NAMALWA (cell line): Measurements from ENCODE around the gene BICDL2.

Experiments used
- DNase-seq: peaks from one replicate; pipeline ENCODE4 v3.0.0-alpha.2; 2015; ENCODE audit warnings: low spot score

Gene BICDL2

GRCh38 chr16:3010510-3010909, 26.2 kb downstream of the BICDL2 start:
- no peak for DNase-seq

GRCh38 chr16:3009568-3010390, 27.0 kb downstream of the BICDL2 start:
- no peak for DNase-seq

DNA sequence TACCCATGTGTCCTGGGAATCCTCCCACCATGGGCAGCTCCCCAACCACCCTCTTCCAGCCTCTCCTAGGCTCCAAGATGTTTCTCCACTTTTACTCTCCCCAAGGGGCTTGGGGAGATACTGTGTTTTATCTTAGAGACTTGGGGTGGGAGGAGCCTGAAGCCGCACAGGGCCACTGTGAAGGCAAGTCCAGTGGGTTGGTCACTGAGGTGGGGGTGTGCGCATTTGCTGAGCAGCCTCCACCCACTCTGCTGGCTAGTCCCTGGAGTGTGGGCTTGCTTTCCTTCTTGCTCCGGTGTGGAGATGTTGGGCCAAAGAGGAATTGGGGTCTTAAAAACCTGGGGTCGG, 28.1 kb downstream of the BICDL2 start:
- no peak for DNase-seq

GRCh38 chr16:3007957-3008689, 28.6 kb downstream of the BICDL2 start:
- DNase-seq = no peak

DNA sequence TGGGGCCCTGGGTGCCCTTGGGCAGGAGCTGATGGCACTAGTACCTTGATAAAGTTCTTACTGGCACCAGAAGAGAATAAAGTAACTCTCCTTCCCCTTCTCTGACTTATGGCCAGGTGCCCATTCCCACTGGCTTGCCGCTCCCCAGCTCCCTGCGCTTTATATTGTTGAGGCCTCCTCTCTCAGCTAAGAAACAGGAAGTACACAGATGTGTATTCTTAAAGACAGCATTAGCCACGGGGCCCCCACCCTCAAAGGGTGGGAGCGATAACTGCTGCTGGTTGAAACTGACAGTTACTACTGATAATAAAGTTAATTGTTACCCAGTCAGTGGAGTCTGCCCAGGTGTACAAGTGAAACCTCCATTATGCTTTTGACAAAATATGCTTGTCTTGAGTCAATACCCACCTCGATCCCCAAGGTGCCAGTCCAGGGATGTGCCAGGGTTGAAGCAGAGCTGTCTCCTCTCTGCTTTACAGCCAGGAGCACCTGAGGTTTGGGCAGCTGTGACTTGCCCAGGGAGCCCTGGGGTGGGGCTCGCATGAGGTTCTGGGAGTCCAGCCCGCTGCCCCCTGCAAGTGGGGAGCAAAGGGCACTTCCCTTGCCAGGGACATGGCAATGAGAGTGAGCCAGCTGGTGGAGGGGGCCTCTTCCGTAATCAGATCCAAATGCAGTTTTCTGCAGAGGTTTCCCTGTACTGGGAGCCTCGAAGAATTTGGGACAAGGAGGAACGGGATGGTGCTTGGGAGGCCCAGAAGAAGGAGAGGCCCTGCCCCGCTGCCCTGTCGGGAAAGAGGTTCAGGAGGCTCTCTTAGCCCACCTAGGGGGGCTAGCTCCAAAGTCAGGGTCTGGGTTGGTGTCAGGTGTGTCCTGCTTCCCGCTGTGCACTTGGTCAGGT, 29.4 kb downstream of the BICDL2 start:
- DNase-seq = no peak

DNA sequence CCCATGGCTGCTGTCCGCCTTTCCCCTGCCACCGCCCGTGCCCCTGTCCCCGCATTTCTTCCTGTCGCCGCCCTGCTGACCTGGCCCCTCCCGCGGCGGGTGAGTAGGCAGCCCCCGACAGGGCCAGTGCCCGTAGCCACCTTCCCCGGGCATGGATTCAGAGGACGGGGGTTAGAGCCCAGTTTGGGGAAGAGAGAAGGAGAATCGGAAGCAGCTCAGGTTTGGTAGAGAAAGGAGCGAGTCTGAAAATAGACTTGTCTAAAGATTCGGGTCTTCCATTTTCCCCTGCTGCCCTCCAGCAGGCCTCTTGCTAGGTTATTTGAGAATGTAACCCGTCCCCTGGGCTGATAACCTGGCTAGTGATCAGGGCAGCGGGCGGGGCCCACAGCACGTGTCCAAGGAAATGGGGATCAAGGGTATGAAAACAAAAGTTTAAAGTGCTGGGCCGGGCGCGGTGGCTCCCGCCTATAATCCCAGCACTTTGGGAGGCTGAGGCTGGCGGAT, 31.9 kb downstream of the BICDL2 start:
- no peak for DNase-seq

DNA sequence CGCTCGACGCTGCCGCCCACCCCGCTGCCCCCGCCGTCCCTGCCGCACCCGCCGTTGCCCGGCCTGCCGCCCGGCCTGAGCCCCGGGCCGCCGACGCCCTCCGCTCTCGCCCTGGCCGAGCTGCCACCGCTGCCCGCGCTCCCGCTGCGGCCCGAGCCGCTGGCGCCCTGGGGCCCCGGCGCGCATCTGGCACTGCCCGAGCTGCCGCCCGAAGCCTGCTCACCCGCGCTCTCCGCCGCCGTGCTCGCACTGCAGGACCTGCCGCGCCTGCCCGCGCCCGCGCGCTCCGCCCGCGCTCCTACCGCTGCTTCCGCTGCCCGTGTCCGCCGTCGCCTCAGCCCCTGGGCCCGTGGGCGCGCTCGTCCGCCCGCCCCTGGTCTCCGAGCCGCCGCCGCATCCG, 32.4 kb downstream of the BICDL2 start:
- DNase-seq = no peak

GRCh38 chr16:3003582-3004270, 33.0 kb downstream of the BICDL2 start:
- peak; percentile 99 for DNase-seq

DNA sequence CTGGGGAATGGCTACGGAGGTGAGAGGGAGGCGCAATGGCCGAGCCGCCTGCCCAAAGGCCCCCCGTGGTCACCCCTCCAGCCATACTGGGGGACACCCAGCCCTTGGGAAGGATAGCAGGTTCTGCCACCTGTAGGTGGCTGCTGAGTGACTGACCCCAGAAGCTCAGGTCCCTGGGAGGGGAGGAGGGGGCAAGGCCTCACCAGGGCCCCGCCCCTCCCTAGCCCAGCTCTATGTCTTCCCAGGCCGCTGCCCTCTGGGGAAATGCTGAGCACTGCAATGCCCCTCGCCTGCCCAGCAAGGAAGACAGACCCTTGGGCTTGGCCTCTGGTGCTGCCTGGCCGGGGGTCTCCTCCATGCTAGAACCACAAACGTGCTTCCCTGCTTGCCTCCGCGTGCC, 35.4 kb downstream of the BICDL2 start:
- DNase-seq = no peak

GRCh38 chr16:3000540-3000939, 36.2 kb downstream of the BICDL2 start:
- no peak for DNase-seq

- DNase-seq = no peak
These were observed 36.8 kb downstream of the BICDL2 start for GRCh38 chr16:2999929-3000328.

DNA sequence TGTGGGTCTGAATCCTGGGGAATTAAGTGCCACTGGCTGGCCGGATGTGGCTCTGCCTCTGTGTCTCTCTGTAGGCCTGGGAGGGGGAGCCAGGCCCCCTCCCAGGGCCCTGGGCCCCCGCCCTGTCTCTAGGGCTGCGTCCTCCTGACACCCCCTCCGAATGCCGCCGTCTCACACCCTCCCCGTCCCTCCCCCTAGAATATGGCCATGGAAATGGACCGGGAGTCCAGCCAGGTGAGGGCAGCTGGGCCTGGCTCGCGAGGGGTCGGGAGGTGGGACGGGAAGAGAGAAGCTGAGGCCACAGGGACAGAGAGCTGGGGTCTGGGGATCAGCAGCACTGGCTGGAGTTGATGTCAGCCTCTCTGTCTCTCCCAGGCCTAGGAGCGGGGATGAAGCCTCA, 40.4 kb downstream of the BICDL2 start:
- no peak for DNase-seq

DNA sequence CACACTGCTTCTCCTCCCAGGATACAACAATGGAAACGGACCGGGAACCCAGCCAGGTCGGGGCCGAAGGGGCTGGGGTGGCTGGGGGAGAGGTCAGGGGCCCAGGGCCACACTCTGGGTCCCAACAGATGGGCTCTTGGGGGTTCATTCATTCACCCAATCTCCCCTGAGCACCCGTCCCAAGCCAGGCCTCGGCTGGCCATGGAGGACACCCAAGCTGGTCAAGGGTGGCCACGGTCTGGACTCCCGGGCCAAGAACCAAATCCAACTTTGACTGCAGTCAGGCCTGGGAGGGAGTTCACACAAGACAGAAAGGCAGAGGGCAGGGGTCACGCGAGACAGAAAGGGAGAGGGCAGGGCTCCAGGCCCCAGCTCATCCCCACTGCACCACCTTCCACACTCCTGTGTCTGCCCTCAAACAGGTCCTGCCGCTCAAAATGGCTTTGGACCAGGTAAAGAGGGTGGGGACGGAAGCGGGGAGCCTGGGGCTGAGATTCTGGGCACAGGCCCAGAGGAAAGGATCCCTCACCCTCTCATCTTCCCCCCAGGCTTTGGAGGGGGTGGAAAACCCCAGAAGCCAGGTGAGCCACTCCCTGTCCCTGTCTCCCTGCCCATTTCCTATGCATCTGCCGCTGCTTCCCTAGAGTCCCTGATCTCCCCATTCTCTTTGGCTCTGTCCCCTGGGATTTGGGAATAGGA, 44.2 kb downstream of the BICDL2 start:
- DNase-seq = no peak

- DNase-seq = no peak
These were observed 45.0 kb downstream of the BICDL2 start for GRCh38 chr16:2991566-2992261.

DNA sequence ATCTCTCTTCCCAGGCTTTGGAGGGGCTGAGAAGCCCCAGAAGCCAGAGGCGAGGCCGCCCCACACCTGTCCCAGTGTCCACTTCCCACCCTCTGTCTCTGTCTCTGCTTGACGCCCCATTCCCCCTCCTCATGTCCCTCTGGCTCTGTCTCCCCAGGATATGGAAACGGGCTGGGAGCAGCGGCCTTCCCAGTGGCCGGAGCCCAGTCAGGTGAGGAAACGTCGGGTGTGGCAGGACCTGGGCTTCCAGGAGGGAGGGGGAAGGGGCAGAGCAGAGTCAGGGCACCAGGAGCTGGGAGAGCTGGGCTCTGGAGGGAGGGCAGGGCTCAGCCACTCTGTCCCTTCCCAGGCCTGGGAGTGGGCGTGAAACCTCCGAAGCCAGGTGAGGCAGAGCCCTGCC, 45.9 kb downstream of the BICDL2 start:
- DNase-seq = no peak

GRCh38 chr16:2988590-2989099, 48.1 kb downstream of the BICDL2 start:
- DNase-seq = no peak

DNA sequence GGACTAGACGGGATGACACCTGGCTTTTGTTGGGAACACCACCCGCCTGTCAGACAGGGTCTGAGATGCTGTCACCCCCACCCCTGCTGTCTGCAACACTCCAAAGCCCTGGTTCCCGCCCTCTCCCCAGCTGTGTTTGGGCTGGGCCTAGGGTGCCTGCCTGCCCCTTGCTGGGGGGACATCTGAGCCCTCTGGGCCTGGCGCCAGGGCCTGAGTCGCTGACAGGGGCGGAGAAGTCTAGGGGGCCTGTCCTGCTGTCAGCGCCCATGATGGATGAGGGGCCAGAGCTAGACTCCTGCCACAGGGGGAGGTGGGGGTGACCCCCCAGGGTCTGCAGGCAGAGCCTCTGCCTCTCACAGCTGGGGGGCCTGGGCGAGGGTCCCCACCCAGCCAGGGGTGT, 48.9 kb downstream of the BICDL2 start:
- no peak for DNase-seq

DNA sequence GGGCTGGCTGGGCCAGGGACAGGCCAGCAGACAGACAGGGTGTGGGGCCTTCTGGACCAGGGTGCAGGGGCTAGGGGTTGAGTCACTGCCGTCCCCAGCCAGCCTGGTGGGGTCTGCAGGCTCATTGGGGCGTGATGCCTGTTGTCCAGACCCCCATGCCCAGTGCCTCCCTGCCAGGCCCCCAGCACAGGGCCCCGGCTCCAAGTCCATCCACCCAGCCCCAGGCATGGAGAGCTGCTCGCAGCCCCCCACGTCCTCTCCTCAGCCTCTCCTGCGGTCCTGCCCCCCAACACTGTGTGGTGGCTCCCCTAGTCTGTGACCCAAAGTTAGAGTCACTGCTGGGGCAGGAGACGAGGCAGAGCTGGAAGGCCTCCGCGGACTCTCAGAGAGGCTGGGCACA, 49.5 kb downstream of the BICDL2 start:
- no peak for DNase-seq

DNA sequence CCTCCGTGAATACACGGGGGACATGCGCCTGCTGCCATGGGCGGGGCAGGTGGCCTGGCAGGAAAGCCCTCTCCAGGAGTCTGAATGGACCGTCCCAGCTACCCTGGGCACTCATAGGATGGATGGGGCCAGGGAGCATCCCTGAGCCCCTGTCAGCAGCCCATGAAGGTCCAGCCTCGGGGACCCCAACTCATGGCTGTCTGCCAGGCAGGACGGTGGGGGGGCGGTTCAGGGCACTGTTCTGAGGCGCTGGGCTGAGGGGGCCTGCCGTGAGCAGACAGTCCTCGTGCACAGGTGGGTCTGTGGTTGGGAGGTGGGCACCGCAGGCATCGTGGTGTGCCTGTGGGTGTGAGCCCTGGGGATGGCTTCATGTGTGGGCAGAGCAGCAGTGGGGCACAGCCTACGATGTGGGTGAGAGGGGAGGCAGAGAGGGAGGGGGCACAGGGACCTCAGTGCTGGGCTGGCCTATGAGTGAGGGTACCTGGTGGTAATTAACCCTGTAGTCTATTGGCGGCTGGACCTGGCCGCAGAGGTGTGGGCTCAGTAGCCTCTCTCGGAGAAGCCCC, 50.0 kb downstream of the BICDL2 start:
- no peak for DNase-seq

GRCh38 chr16:2985893-2986355, 50.8 kb downstream of the BICDL2 start:
- no peak for DNase-seq
